ENCODE measurements around the gene E2F7. TPM values are rescaled to one million over a fixed set of nuclear protein-coding genes. Genes with fewer than 3 reads are reported as not detected.

The E2F7 gene
- total RNA-seq, 2 donors from 2014 or later = 0.75 TPM; not detected in 1

DNA sequence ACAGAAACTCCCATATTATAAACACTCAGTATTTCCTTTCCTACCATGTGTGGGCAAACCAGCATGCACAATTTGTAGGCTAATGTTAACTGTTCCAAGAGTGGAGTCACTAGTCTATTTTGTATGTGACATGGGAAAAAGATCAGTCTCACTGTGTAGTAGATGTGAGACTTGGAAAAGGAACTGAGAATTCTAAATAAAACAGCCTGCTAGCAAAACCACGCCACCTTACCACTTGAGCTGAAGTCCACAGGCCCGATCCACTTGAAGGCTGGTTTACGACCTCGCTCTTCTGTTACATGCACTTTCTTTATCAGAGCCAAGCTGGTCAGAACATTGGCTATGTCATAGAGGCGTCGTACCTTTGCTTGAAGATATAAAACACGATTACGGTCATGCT is 22.5 kb downstream of the E2F7 start:
- Histone ChIP-seq H3K27me3 (no peaks in the 10 kb centered on the region), H3K27ac (no peak overlapping the region), H3K4me3 (no peak overlapping the region), H3K36me3 (no peaks in the 10 kb centered on the region), H3K9me3 (peaks cover 0 to 13% of the 10 kb centered on the region in 2 donors), H3K4me1 (no peaks in the 10 kb centered on the region)
- TF ChIP-seq, protein P1, sequence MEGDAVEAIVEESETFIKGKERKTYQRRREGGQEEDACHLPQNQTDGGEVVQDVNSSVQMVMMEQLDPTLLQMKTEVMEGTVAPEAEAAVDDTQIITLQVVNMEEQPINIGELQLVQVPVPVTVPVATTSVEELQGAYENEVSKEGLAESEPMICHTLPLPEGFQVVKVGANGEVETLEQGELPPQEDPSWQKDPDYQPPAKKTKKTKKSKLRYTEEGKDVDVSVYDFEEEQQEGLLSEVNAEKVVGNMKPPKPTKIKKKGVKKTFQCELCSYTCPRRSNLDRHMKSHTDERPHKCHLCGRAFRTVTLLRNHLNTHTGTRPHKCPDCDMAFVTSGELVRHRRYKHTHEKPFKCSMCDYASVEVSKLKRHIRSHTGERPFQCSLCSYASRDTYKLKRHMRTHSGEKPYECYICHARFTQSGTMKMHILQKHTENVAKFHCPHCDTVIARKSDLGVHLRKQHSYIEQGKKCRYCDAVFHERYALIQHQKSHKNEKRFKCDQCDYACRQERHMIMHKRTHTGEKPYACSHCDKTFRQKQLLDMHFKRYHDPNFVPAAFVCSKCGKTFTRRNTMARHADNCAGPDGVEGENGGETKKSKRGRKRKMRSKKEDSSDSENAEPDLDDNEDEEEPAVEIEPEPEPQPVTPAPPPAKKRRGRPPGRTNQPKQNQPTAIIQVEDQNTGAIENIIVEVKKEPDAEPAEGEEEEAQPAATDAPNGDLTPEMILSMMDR (IDR thresholded peaks at IDR 0.05) = no peak
- DNase-seq (ENCODE audit: low spot score) = no peak

DNA sequence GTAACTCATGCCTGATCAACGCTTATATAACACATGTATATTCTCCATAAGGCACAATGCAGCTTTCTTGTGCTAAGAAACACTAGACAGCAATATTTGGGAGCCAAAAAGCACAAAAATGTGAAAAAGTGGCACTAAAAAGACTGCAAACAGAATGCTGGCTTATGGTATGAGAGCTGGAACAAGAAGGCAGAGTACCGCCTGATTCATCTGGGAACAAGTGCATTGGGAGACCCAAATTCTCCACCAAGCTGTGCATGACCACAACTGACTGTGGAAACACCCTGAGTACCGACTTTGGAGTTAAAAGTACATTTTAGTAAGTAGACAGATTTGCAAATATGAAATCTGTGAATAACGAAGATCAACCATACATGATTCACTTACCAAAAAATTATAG is 25.1 kb downstream of the E2F7 start:
- Histone ChIP-seq H3K36me3 (no peaks in the 10 kb centered on the region), H3K27ac (no peak overlapping the region), H3K4me1 (no peaks in the 10 kb centered on the region), H3K9me3 (peaks cover 0 to 15% of the 10 kb centered on the region in 2 donors), H3K4me3 (no peak overlapping the region), H3K27me3 (no peaks in the 10 kb centered on the region)
- DNase-seq (ENCODE audit: low spot score) = no peak
- TF ChIP-seq, protein P1 (IDR thresholded peaks at IDR 0.05) = no peak

DNA sequence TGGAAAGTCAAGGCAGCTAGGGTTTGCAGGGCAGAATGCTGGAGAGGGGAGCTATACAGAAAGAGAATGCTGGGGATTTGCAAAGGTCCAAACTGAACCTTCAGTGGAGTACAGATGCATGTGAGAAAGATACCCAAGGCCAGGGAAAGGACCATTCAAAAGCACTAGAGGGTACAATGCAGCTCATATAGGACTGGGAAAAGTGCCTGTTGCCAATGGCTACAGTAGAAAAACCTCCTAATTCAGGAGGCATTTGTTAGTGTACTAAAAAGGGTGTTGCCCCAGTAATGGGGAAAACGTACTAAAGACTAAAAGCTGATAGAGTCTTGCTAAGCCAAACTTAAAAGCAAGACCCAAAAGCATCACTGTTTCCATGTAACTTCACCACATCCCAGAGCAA is 30.1 kb downstream of the E2F7 start:
- no peak for DNase-seq (ENCODE audit: low spot score)

DNA sequence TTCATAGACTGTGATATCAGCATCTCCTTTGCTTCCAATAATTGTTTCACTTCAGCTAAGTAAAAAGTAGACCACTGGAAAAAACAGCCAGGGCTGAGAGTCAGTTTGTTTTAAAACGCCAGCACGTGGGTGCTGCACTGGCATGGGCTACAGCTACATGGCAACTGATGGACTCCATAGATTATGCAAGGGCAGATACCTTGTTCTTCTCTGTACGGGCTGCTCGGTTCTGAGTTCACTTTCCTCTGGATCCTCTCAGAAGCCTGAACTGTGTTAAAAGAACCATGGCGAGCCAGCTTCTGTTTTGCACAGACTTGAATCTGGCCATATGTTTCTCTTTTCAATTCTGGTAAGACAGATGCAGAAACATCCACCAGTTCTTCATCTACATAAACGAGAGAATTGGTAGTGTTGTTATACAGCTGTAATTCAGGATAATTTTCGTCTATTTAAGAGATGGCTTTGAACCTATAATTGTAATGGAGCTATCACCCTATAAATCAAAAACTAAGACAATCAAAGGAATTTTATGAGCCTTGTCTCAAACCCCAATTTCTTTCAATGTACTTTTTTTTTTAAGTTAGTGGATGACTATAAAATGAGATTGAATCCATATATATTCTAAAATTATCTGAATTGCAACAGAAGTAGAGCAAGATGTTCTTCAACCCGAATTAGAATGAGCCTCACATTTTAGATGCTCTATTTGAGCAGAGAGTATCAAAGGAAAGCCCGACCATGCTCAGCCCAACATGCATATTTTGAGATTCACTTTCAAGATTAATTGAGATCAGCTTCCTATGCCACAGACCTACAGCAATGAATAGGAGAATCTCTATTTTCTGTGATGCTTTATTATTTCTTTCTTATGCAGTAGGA is 31.5 kb downstream of the E2F7 start:
- H3K4me3 ChIP-seq = no peak overlapping the region
- H3K9me3 ChIP-seq = peaks cover 0 to 12% of the 10 kb centered on the region in 2 donors
- no peak for DNase-seq (ENCODE audit: low spot score)
- TF ChIP-seq, protein P1 (IDR thresholded peaks at IDR 0.05) = no peak
- H3K27me3 ChIP-seq = no peaks in the 10 kb centered on the region
- H3K36me3 ChIP-seq = no peaks in the 10 kb centered on the region
- H3K4me1 ChIP-seq = no peaks in the 10 kb centered on the region
- H3K27ac ChIP-seq = no peak overlapping the region

More for the DNA sequence above, 30.1 kb downstream of the E2F7 start:
- Histone ChIP-seq H3K27ac (no peak overlapping the region), H3K36me3 (no peaks in the 10 kb centered on the region), H3K27me3 (no peaks in the 10 kb centered on the region), H3K4me3 (no peak overlapping the region), H3K4me1 (no peaks in the 10 kb centered on the region), H3K9me3 (peaks cover 0 to 15% of the 10 kb centered on the region in 2 donors)
- TF ChIP-seq, protein P1 (IDR thresholded peaks at IDR 0.05) = no peak

DNA sequence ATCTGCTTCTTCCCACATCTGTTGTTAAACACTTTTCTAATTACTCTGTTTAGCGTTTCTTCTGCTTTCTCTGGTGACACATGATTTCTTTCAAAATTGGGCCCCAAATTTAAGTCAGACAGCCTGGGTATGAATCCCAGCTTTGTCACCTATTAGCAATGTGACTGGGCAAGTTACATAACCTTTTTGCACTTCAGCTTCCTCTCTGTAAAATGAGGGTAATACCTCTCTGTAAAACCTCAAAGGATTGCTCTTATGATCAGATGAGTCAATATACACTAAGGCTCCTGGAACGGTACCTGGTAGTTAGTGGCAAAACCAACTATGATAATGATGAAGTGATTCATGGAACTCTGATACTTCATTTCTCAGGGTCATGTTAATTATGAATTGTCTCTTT is 33.0 kb downstream of the E2F7 start:
- H3K4me3 ChIP-seq = no peak overlapping the region

More for the DNA sequence above, 33.0 kb downstream of the E2F7 start:
- TF ChIP-seq, protein P1 (IDR thresholded peaks at IDR 0.05) = no peak
- no peaks in the 10 kb centered on the region for H3K27me3 ChIP-seq
- DNase-seq (ENCODE audit: low spot score) = no peak
- no peaks in the 10 kb centered on the region for H3K4me1 ChIP-seq
- no peaks in the 10 kb centered on the region for H3K36me3 ChIP-seq
- H3K9me3 ChIP-seq = no peaks in the 10 kb centered on the region
- H3K27ac ChIP-seq = no peak overlapping the region

Measured in right atrium auricular region (tissue), 2 donors.